DND-41 (cell line): ENCODE data around the gene GRIPAP1.

Source experiments
- ATAC-seq: fragments of 200-7000 bp; cut with Tn5 transposase; 3 replicates; pipeline ENCODE4 v1.9.1; 2021; ENCODE audit warnings: low read depth; ENCODE audit not compliant: insufficient read depth
- DNase-seq: peaks from one replicate; pipeline ENCODE4 v3.0.0-alpha.2; 2020
- H2AFZ ChIP-seq: 2 replicates; pipeline ENCODE4 v1.6.0; 2012; ENCODE audit warnings: low read depth, low read length
- H3K27ac ChIP-seq: 2 replicates; pipeline ENCODE4 v1.5.1; 2012; ENCODE audit warnings: low read length, inconsistent platforms
- H3K27me3 ChIP-seq: fragments of 200-600 bp; sonication (generic); 2 replicates; pipeline ENCODE4 v1.6.0; 2012; ENCODE audit warnings: low read length, mild to moderate bottlenecking, inconsistent platforms; ENCODE audit not compliant: insufficient read depth, poor library complexity
- H3K36me3 ChIP-seq: 2 replicates; pipeline ENCODE4 v1.5.1; 2012; ENCODE audit warnings: low read length, inconsistent platforms; ENCODE audit not compliant: insufficient read depth
- H3K4me1 ChIP-seq: 2 replicates; pipeline ENCODE4 v1.5.1; 2012; ENCODE audit warnings: mild to moderate bottlenecking, low read length; ENCODE audit not compliant: insufficient read depth
- H3K4me2 ChIP-seq: 2 replicates; pipeline ENCODE4 v1.6.0; 2012; ENCODE audit warnings: mild to moderate bottlenecking, moderate library complexity, low read length, inconsistent platforms; ENCODE audit not compliant: insufficient read depth
- H3K4me3 ChIP-seq, 2 experiments: fragments of 200-600 bp in 1 of 2; shearing (Covaris generic) in 1 of 2; 2 replicates each; pipeline ENCODE4 v1.5.1; 2012 to 2016; ENCODE audit warnings: inconsistent platforms in 2 of 2, low read length in 2 of 2, mild to moderate bottlenecking in 2 of 2, low read depth in 1 of 2, moderate library complexity in 1 of 2
- H3K79me2 ChIP-seq: 2 replicates; pipeline ENCODE4 v1.6.0; 2012; ENCODE audit warnings: low read length, inconsistent platforms; ENCODE audit not compliant: insufficient read depth
- H3K9ac ChIP-seq: 2 replicates; pipeline ENCODE4 v1.6.0; 2012; ENCODE audit warnings: low read depth, mild to moderate bottlenecking, inconsistent platforms, low read length, moderate library complexity
- H3K9me3 ChIP-seq: 2 replicates; pipeline ENCODE4 v1.5.1; 2012; ENCODE audit warnings: low read length, moderate library complexity, mild to moderate bottlenecking, inconsistent platforms; ENCODE audit not compliant: insufficient read depth, severe bottlenecking
- H4K20me1 ChIP-seq: 2 replicates; pipeline ENCODE4 v1.6.0; 2012; ENCODE audit warnings: low read length; ENCODE audit not compliant: insufficient read depth
- EZH2 ChIP-seq: IDR thresholded peaks from 3 replicates; pipeline ENCODE4 v1.6.1; 2012; ENCODE audit warnings: borderline replicate concordance, low read depth, mild to moderate bottlenecking, moderate library complexity, low read length, inconsistent platforms; ENCODE audit not compliant: severe bottlenecking
- TF ChIP-seq, protein P1 (sequence below): IDR thresholded peaks from 2 replicates; pipeline ENCODE4 v1.5.1; 2012; ENCODE audit warnings: borderline replicate concordance, low read length, moderate library complexity, mild to moderate bottlenecking; ENCODE audit not compliant: poor library complexity, severe bottlenecking; ENCODE audit errors: extremely low read depth

The GRIPAP1 gene

DNA sequence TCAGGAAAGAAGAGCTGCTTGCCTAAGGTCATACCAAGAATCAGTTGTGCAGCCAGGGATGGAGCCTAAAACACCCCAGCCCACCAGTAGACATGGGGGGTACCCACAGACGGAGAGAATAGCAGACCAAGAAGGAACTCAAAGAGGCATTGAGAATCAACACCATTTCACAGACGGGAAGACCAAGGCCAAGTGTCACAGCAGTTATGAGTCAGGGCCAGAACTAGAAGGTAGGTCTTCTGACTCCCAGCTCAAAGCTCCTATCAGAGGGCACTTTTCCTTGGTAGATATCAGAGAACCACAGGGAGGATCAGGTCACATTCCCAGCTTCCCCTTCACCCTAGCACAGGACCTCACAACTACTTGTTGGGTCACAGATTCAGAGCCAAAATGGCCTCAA lies 59.2 kb downstream of the GRIPAP1 start:
- H3K27me3 ChIP-seq: no peaks in the 10 kb centered on the region
- H3K79me2 ChIP-seq: peaks cover 73% of the 10 kb centered on the region
- ATAC-seq (no peak), DNase-seq (no peak)
- no peak overlapping the region for H3K4me3 ChIP-seq
- no peak for TF ChIP-seq EZH2
- TF ChIP-seq, protein P1, sequence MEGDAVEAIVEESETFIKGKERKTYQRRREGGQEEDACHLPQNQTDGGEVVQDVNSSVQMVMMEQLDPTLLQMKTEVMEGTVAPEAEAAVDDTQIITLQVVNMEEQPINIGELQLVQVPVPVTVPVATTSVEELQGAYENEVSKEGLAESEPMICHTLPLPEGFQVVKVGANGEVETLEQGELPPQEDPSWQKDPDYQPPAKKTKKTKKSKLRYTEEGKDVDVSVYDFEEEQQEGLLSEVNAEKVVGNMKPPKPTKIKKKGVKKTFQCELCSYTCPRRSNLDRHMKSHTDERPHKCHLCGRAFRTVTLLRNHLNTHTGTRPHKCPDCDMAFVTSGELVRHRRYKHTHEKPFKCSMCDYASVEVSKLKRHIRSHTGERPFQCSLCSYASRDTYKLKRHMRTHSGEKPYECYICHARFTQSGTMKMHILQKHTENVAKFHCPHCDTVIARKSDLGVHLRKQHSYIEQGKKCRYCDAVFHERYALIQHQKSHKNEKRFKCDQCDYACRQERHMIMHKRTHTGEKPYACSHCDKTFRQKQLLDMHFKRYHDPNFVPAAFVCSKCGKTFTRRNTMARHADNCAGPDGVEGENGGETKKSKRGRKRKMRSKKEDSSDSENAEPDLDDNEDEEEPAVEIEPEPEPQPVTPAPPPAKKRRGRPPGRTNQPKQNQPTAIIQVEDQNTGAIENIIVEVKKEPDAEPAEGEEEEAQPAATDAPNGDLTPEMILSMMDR: no peak
- no peak overlapping the region for H3K27ac ChIP-seq
- H3K36me3 ChIP-seq: peaks cover 47% of the 10 kb centered on the region
- H2AFZ ChIP-seq: no peak overlapping the region
- H4K20me1 ChIP-seq: peaks cover 69% of the 10 kb centered on the region
- H3K4me2 ChIP-seq: no peak overlapping the region
- H3K9me3 ChIP-seq: no peaks in the 10 kb centered on the region
- no peak overlapping the region for H3K9ac ChIP-seq
- H3K4me1 ChIP-seq: peaks cover 33% of the 10 kb centered on the region

DNA sequence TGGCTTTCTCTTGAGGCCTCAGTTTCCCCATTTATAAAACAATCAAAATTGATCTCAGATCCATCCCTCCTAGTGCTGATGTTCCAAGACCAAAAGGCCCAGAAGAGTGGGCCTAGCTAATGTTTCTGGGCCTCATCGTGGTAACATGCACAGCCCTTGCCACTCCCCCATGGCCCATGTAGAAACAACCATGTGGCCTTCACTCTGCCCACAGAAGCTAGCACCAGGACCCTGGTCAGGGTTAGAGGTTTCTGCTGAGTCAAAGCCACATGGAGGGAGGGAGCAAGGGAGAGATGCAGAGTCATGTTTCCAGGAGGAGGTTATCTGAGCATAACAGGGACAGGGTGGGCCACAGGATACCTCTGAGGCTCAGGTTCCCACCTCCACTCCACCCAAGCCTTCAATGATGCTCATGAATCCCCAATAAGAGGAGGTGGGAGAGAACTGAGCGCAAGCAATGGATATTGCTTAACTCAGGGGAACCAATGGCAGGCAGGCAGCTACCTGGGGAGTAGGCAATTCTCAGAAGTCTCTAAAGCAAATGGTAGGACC lies 61.6 kb downstream of the GRIPAP1 start:
- no peaks in the 10 kb centered on the region for H3K27me3 ChIP-seq
- peaks cover 57% of the 10 kb centered on the region for H3K36me3 ChIP-seq
- peaks cover 76% of the 10 kb centered on the region for H4K20me1 ChIP-seq
- H3K4me2 ChIP-seq: no peak overlapping the region; the same call in 1 of the 2 replicates
- H3K27ac ChIP-seq: no peak overlapping the region
- no peaks in the 10 kb centered on the region for H3K9me3 ChIP-seq
- peaks cover 71% of the 10 kb centered on the region for H3K79me2 ChIP-seq
- H3K9ac ChIP-seq: no peak overlapping the region
- TF ChIP-seq EZH2: no peak
- TF ChIP-seq, protein P1: no peak
- no peak overlapping the region for H3K4me3 ChIP-seq
- ATAC-seq (no peak), DNase-seq (no peak)
- peaks cover 48% of the 10 kb centered on the region for H3K4me1 ChIP-seq
- no peak overlapping the region for H2AFZ ChIP-seq

DNA sequence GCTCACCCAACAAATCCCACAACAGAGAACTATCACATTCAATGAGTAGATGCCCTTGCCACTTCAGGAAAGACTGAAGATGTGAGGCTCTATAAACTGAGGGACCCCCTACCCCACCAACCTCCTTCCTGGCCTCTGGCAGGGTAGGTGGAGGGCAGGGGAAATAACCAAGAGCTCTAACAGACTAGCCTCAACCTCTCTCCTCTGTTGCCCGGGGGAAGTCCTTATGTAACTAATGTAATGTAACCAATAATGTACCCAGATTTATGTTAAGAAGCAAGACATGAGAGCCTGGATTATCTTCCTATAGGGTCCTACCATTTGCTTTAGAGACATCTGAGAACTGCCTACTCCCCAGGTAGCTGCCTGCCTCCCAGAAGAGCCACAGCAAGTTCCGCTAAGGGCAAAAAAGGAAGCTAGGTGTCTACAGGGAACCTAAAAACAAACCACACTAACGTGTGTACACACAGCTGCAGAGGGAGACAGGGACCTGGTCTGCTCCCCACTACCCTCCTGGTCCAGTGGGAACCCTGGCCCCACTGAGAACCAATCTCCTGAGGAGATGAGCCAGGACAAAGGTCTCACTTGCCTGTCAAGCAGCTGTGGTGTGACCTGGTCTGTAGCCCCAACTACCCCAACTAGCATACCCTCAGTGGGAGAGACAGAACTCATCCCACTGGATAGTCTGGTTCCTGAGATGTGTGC lies 62.4 kb downstream of the GRIPAP1 start:
- Histone ChIP-seq H3K9ac (no peak overlapping the region), H3K79me2 (peaks cover 69% of the 10 kb centered on the region), H2AFZ (no peak overlapping the region)

More for the DNA sequence above, 62.4 kb downstream of the GRIPAP1 start:
- DNase-seq (no peak), ATAC-seq (no peak)
- no peak overlapping the region for H3K4me3 ChIP-seq
- no peaks in the 10 kb centered on the region for H3K27me3 ChIP-seq
- peaks cover 65% of the 10 kb centered on the region for H3K36me3 ChIP-seq
- TF ChIP-seq EZH2: no peak
- TF ChIP-seq, protein P1: no peak
- peaks cover 82% of the 10 kb centered on the region for H4K20me1 ChIP-seq
- H3K9me3 ChIP-seq: no peaks in the 10 kb centered on the region
- H3K4me2 ChIP-seq: no peak overlapping the region; the same call in 1 of the 2 replicates
- H3K27ac ChIP-seq: no peak overlapping the region
- H3K4me1 ChIP-seq: peaks cover 48% of the 10 kb centered on the region
